AG09319 (cell line): ENCODE measurements around the gene ARRB2.
"Not testable (repeated sequence)": the region's sequence is repeated elsewhere in the genome, so short reads cannot be mapped to it uniquely, and the experiment has no call there.

ENCODE experiments used
- DNase-seq: peaks from one replicate; pipeline ENCODE4 v3.0.0-alpha.2; 2010; ENCODE audit warnings: low read depth; ENCODE audit errors: extremely low read depth
- TF ChIP-seq, protein P1 (sequence below): IDR thresholded peaks from 2 replicates; pipeline ENCODE4 v1.5.1; 2011; ENCODE audit warnings: low read depth, mild to moderate bottlenecking, inconsistent platforms, low read length, moderate library complexity

ARRB2 gene

GRCh38 chr17:4703330-4703691 lies 7.1 kb upstream of the ARRB2 start:
- no peak for DNase-seq
- TF ChIP-seq, protein P1, sequence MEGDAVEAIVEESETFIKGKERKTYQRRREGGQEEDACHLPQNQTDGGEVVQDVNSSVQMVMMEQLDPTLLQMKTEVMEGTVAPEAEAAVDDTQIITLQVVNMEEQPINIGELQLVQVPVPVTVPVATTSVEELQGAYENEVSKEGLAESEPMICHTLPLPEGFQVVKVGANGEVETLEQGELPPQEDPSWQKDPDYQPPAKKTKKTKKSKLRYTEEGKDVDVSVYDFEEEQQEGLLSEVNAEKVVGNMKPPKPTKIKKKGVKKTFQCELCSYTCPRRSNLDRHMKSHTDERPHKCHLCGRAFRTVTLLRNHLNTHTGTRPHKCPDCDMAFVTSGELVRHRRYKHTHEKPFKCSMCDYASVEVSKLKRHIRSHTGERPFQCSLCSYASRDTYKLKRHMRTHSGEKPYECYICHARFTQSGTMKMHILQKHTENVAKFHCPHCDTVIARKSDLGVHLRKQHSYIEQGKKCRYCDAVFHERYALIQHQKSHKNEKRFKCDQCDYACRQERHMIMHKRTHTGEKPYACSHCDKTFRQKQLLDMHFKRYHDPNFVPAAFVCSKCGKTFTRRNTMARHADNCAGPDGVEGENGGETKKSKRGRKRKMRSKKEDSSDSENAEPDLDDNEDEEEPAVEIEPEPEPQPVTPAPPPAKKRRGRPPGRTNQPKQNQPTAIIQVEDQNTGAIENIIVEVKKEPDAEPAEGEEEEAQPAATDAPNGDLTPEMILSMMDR, result no peak

- not testable (repeated sequence) for DNase-seq
Measured at GRCh38 chr17:4704574-4704907, 5.9 kb upstream of the ARRB2 start.

DNA sequence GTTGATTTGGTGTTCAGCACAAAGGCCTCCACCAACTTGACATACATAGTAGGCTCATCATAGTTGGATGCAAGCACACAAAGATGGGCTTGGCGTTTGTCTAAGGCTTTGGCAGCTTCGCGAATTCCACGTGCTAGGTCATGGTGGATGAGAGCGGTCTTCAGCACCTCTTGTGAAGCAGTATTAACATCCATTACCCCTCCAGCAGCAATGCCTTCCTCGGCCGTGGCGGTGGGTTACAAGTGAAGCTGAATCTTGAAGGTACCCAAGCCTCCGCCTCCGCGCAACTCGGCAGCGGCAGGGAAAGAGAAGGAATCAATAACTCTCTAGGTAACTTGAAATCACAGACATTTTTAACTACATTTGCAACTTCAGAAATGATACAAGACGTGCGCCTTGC lies 5.4 kb upstream of the ARRB2 start:
- TF ChIP-seq, protein P1, result no peak

GRCh38 chr17:4706121-4706520 lies 4.3 kb upstream of the ARRB2 start:
- TF ChIP-seq, protein P1, result no peak
- DNase-seq, result no peak

More for the DNA sequence above, 5.4 kb upstream of the ARRB2 start:
- DNase-seq, result no peak

DNA sequence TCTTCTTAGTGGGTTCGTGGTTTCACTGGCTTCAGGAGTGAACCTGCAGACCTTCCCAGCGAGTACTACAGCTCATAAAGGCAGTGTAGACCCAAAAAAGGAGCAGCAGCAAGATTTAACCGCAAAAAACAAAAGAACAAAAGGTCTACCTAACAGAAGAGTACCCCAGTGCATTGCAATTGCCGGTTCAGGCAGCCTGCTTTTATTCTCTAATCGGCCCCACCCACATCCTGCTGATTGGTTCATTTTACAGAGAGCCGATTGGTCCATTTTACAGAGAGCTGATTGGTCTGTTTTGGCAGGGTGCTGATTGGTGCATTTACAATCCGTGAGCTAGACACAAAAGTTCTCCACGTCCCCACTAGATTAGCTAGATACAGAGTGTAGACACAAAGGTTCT lies 2.0 kb upstream of the ARRB2 start:
- DNase-seq, result no peak
- TF ChIP-seq, protein P1, result no peak

DNA sequence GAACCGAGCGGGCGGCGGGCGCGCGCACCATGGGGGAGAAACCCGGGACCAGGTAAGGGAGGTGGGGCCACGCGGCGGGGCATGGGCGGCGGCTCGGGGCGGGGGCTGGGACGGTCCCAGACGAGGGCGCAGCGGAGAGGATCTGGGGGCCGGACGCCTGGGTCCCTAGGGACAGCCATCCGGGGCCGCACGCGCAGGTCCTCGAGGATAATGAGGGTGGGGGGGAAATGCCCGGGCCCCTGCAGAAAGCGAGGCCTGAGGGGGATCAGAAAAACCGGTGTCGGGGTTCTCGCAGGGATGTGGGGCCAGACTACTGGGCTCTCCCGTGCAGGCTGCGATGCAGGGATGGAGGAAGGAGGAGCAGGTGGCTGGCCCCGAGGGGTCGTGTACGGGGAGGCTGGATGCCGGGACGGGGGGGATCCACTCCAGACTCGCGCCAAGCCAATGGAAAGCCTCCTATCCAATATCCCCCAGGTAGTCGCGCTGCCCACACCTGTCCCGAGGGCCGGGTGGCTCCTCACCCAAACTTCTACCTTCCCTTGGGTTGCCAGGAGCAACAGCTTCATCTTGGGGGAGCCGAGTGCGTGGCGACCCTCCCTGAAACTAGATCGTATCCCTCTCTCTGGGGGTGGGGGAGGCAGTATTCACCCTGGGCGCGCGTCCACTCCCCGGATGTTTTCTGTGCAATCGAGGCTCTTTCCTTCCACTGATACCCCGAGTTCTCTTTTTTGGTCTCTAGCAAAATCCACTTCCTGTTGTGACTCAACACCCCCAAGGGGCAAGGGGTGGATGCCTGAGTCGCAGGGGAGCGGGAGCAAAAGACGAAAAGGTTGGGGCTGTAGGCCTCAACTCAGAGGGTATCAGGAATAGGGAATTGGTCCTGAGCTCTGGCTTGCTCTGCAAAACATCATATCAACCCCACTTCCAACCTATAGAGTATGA lies 532 bp downstream of the ARRB2 start:
- no peak for DNase-seq
- TF ChIP-seq, protein P1, result no peak

- TF ChIP-seq, protein P1, result no peak
- no peak for DNase-seq
Measured at GRCh38 chr17:4711661-4712181, 1.3 kb downstream of the ARRB2 start.
